Measurements from ENCODE around the gene URM1.
"Not testable (repeated sequence)": the region's sequence is repeated elsewhere in the genome, so short reads cannot be mapped to it uniquely, and the experiment has no call there.

URM1 gene

DNA sequence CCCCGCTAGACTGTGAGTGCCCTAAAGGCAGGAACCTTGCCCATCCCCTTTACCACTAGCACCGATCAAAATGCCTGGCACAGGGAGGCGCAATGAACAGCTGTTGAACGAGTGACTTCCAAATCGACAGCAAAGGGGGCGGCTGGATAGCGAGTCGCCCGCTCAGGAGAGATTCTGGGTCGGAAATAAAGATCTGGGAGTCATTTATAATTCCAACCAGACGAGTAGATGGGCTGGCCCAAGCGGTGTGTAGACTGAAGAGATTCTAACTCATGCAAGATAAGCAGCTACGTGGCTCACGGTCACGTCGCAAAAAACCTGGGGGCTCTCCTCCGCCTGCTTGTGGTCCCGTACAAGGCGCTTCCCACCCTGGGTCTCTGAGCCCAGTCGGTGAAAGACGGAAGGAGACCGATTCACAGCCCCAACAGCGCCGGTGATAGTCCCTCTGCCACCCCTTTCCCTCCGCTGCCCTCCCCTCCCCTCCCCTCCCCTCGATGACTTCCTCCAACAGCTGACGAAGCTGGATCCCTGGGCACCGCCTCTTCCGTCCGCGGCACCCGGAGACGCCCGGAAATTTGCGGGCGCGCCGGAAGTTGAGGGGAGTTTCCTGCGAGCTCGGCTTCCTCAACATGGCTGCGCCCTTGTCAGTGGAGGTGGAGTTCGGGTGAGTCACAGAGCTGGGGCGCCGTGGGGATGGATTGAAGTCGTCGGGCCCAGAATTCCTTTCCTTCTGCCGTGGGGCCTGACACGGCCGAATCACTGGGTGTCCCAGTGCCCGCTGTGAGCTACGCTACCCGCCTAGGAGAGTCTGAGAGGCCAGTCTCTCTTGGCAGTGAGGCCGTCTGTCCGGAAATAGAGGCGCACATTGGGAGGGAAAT lies at the start of gene URM1:
TSS of gene URM1 (plus strand) at position 623 of the 878 bp plus-strand sequence. CDS start at position 630, 7 bp downstream.
- peak; percentile 94 to 95 for DNase-seq (ENCODE audit: low read depth in 2 of 2)

DNA sequence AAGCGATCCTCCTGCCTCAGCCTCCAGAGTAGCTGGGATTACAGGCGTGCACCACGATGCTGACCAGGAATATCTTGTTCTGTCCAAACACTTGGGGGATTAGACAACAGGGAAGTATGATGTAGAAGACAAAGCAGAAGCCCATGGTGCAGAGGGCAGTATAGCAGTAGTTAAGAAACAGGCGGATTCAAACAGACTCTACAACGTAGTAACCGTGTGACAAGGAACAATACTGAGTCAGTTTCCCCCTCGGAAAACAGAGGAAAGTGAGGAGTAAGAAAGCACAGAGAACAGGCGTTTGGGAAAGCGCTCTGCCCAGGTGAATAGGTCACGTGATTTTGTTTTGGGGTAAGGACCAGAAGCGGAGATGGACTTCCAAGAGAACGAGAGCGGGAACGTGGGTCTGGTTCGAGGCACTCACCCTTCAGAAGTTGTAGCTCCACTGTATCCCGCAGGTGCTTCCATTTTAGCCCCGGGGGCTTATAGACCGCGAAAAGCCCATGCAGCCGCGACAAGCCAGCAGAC lies 49.2 kb upstream of the URM1 start:
- no peak for DNase-seq (ENCODE audit: low read depth in 2 of 2)

DNA sequence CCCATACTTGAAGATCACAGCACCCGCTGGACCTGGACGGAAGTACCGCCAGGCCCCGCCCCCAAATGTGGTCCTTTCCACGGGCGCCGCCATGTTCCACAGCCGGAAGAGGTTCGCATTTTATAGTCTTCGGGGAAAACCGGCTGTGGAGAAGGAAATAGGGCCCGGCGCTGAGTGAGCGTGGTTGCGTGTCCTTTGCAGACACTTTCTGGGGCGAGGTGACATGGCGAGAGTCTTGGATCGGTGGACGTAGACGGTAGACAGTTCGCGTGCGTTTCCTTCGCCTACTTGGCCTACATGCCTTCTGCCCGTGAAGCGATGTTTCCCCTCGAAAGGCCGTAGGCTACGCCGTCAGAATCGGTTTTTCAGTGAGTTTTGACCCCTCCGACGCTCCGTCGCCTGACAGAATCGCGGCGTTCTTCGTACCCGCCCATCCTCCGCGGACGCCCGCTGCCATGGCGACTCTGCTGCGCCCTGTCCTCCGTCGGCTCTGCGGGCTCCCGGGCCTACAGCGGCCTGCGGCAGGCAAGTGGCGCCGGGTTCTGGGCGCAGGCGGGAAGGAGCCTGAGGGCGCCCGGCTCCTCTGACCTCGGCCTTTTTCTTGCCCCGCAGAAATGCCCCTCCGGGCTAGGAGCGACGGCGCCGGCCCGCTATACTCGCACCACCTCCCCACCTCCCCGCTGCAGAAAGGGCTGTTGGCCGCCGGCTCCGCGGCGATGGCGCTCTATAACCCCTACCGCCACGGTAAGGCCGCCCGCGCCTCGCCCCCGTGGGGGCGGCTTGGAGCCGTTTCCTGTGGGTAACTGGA lies 48.6 kb upstream of the URM1 start, which contains the start of the genes COQ4 and TRUB2:
TSS of gene COQ4 (plus strand) at position 436 of the 808 bp plus-strand sequence. CDS start at position 456, 20 bp downstream.
TSS of gene TRUB2 (minus strand) at position 44 of the 808 bp plus-strand sequence. CDS start at position 5, 39 bp downstream.
- DNase-seq (ENCODE audit: low read depth in 2 of 2), result peak; percentile 87 to 91

DNA sequence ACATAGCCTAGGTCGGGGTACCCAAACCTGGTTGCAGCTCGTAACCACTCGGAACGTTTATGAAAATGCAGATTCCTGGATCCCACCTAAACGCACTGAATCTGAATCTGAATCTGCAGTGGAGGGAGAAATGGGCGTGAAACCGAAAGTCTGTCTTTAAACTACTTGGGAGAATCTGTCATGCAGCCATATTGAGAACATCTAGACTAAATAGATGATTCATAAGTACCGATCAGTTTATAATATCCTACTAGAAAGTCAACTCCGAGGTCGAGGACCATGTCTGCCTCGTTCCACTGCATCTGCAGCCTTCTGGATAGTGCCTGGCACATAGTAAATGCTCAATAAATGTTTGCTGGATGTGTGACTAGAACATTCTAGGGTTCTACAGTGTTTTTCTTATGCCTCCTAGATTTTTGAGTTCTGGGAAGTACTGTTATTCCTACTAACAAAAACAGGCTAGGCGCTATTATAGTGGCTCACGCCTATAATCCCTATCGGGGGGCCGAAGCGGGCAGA lies 47.9 kb upstream of the URM1 start:
- DNase-seq (ENCODE audit: low read depth in 2 of 2), result no peak

DNA sequence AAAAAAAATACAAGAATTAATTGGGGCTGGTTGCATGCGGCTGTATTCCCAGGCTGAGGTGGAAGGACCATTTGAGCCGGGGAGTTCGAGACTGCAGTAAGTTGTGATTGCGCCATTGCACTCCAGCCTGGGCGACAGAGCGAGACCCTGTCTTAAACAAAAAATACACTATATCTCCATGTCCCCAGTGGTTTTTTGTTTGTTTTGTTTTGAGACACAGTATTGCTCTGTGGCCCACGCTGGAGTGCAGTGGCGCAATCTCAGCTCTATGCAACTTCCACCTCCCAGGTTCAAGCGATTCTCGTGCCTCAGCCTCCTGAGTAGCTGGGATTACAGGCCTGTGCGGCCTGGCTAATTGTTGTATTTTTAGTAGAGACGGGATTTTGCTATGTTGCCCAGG lies 47.4 kb upstream of the URM1 start:
- no peak for DNase-seq (ENCODE audit: low read depth in 2 of 2)

DNA sequence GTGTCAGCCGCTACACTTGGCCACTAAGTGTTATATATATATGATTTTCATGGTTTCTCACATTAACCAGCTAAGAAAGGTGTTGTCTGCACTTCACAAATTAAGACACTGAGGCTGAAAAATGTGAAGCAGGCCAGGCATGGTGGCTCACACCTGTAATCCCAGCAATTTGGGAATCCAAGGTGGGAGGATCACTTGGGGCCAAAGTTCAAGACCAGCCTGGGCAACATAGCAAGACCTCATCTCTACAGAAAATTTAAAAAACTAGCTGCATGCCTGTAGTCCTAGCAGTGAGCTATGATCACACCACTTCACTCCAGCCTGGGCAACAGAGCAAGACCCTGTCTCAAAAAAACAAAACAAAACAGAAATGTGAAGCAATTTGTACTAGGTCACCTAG lies 46.8 kb upstream of the URM1 start:
- DNase-seq (ENCODE audit: low read depth in 2 of 2), result no peak

DNA sequence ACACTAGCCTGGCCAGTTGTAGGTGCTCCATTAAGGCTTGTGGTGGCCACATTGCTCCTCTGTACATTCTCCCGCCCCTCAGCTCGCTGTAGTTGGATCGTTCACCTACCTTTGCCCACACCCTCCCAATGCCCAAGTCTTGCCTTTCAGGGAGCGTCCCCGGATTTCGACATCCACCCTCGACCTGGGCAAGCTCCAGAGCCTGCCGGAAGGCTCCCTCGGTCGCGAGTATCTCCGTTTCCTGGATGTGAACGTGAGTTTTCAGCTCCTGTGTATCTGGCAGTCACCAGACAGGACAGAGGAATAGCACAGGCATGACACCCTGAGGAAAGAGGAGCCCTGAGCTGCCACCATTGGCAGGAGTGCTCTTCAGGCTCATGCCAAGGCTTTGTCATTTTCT lies 45.5 kb upstream of the URM1 start:
- DNase-seq (ENCODE audit: low read depth in 2 of 2), result no peak

DNA sequence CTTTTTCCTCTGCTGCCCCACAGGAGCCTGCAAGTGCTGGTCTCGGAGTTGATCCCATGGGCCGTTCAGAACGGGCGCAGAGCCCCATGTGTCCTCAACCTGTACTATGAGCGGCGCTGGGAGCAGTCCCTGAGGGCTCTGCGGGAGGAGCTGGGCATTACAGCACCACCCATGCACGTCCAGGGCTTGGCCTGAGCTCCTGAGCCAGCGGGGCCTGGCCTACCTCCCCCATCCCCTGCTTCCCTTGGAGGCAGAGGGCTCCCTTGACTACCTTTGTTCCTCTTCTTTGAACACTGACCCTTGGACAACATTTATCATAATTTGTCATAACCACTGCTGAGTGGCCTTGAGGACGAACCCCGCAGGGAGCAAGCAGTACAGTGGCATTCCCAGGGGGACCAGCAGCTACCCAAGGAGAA lies 37.7 kb upstream of the URM1 start:
- no peak for DNase-seq (ENCODE audit: low read depth in 2 of 2)

DNA sequence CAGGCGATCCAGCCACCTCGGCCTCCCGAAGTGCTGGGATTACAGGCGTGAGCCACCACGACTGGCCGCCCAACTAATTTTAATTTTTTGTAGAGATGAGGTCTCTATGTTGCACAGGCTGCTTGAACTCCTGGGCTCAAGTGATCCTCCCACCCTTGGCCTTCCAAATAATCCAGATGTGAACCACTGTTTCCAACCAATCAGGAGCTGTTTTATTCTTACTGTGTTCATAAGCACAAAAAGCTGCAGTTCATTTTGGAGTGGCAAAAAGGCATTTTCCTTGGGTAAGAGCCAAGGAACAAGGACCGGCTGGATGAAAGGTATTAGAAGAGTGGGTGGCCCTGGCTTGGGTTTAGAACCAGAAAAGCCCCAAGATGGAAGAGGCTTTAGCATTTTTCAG lies 36.0 kb upstream of the URM1 start:
- DNase-seq (ENCODE audit: low read depth in 2 of 2), result no peak

DNA sequence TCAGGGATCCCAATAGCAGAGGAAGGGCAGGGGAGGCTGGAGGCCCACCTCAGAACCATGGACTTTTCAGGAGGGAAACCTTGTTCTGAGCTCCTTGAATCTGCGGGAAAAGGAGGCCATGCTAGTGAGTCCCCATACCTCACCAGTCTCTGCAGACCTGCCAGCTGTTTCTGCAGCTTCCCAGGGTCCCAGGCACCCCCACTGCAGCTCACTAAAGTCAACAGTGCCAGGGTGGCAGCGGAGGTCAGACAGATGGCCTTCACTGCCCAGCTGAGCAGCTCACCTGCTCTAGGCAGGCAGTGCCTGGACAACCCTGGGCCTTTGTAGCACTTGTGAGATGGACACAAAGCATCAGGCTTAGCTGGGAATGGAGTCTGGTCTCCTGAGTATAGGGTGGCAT lies 35.3 kb upstream of the URM1 start:
- no peak for DNase-seq (ENCODE audit: low read depth in 2 of 2)

DNA sequence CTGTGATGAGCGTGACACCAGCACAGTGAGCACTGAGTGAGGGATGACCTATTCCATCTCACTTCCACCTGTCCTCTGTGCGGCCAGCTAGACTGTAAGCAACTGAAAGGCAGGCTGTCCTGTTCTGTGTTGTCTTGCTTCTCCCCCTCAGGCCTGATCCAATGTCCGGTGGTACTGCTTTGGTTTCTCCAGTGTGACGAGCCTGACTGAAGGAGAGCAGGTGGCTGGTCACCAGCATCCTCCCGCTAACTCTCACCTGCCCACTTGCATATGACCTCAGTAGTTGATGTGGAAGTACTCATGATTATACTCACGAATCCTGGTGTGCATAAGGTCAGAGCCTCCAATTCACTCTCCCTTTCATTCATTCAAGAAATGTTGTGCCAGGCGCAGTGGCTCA lies 33.2 kb upstream of the URM1 start:
- no peak for DNase-seq (ENCODE audit: low read depth in 2 of 2)

DNA sequence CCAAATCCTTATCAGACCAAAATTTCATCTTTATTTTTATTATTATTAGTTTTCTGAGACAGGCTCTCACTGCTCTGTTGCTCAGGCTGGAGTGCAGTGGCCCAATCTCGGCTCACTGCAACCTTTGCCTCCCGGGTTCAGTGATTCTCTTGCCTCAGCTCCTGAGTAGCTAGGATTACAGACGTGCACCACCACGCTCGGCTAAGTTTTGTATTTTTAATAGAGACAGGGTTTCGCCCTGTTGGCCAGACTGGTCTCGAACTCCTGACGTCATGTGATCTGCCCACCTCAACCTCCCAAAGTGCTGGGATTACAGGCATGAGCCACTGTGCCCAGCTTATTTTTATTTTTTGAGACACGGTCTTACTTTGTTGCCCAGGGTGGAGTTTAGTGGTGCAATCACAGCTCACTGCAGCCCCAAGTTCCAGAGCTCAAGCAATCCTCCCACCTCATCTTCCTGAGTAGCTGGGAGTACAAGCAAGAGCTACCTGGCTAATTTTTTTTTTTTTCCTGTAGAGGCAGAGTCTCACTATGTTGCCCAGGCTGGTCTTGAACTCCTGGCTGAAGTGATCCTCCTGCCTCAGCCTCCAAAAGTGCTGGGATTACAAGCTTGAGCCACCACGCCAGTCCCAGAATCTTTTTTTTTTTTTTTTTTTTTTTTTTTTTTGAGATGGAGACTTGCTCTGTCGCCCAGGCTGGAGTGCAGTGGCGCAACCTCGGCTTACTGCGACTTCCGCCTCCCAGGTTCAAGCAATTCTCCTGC lies 32.1 kb upstream of the URM1 start:
- DNase-seq (ENCODE audit: low read depth in 2 of 2), result not testable (repeated sequence)

DNA sequence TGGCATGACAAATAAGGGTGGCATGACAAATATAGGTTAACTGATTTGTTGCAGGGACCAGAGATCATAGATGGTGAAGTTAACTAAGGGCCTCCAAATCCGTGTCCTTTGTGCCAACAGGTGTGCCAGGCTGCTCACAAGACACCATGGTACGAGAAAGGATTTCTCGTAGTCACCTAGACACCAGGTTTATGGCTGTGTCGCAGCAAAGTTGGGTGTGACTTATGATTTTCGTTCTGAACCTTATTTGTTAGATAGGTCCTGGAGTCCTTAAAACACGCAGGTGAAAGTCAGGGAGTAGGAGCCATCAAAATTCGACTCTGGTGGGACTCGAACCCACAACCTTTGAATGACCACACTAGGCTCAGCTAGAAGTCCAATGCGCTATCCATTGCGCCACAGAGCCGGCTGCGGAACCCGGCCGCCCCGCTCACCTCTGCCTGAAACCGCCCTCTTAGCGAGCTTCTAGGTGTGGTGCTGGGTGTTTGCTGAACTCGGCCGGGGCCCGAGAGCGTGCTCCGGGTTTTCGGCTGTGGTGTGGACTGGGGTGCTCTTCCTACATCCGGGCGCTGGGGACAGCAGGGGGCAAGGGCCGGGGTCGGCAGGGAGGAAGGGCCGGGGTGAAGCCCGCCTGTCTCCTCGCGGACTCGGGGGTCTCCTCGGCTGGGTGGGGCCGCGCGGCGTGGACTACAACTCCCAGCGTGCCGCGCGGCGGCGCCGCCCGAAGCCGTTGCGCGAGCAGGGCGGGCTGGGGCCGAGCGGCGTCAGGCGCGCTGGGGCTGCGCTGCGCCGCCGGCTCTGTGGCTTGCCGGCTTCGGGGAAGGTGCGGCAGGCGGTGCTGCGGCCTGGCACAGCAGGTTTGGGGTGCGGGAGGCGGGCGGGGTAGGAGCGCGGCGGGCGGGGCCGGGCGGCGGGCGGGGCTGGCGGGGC lies 31.1 kb upstream of the URM1 start, which contains the start of gene SLC27A4:
TSS of gene SLC27A4 (plus strand) at position 767 of the 930 bp plus-strand sequence. CDS start 2,606 bp downstream, outside the sequence.
- DNase-seq (ENCODE audit: low read depth in 2 of 2), result peak; percentile 65 to 73

DNA sequence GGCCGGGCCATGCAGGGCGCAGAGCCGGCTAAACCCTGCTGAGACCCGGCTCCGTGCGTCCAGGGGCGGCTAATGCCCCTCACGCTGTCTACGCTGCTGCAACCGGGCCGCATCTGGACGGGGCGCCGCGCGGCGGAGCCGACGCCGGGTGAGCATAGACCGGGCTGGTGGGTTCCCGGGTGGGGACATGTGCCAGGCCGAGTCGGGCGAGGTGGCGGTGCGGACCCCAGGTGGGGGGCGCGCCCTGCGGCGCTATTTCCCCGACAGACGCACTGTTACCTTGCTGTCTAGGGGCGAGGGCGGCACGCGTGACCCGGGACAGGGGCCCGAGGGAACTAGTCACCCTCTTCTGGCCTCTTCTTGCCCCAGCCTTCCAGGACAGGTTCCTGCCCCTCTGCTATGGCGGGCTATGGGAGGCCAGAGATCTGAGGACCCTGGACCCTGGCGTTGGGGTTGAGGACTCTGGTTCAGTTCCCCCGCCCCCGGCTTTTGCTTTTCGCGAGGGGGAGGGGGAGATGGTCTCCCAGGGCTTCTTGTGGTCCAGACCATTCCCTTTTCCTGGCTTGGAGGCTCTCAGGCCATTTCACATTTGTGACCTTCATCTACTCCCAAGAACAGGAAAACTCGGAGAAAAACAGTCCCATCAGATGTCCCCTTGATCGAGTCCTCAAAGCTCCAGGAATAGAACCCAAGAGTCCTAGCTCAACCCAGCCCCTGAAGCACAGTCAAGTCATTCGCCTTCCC lies 30.3 kb upstream of the URM1 start:
- DNase-seq (ENCODE audit: low read depth in 2 of 2), result peak in 1 of 2 experiments; percentile 11

DNA sequence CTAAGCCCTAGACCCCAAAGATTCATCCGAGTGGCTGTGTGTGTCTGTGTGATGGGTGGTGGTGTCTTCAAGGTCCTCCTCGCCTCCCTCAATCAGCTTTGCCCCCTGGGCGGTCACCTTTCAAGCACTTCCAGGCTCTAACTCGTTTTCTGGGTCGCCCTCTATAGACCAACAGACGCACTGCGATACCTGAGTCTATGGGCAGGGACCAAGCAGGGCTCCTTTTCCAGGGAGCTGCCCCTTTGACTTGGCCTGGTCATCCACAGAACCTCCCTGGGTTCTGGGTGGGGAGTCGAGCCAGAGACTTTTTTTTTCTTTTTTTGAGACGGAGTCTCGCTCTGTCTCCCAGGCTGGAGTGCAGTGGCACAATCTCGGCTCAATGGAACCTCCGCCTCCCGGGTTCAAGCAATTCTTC lies 29.7 kb upstream of the URM1 start:
- peak; percentile 21 to 66 for DNase-seq (ENCODE audit: low read depth in 2 of 2)

DNA sequence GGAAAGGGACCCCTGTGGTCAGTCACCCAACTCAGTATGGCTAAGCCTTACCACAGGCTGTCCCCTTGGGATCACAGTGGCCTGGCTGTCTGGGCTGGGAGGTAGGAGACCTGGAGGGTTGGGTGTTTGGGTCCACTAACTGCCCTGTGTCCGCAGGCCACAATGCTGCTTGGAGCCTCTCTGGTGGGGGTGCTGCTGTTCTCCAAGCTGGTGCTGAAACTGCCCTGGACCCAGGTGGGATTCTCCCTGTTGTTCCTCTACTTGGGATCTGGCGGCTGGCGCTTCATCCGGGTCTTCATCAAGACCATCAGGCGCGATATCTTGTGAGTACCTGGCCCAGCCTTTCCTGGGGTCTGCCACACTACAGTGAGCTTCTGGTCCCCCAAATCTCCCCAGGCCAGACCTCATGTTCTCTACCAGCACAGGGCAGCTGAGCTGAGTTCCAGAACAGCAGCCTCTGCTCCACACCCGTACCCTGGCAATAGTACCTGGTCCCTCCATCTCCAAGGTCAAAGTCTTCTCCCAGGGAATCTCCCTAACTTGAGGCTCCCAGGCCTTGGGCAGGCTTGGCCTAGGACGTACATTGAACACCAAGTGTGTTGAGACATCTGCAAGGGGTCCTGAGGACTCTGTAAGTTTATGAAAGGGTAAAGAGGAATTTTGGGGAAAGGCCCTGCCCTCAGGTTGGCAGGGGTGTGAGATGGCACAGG lies 28.0 kb upstream of the URM1 start:
- no peak for DNase-seq (ENCODE audit: low read depth in 2 of 2)

DNA sequence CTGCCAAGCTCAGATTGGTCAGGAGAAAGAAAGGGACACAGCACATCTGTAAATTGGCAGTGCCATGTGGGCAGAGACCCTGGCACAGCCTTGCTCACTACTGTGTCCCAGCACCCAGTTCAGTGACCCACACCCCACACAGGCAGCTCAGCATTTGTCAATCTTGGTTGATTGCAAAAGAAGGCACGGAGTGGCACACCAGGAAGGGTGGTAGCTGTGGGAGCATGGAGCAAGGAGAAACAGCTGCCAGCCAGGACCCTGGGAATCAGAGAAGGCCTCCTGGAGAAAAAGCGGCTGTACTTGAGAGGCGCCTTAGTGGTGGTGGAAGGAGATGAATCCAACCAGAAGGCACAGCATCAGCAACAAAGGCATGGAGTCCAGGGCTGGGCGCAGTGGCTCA lies 27.3 kb upstream of the URM1 start:
- DNase-seq (ENCODE audit: low read depth in 2 of 2), result no peak

DNA sequence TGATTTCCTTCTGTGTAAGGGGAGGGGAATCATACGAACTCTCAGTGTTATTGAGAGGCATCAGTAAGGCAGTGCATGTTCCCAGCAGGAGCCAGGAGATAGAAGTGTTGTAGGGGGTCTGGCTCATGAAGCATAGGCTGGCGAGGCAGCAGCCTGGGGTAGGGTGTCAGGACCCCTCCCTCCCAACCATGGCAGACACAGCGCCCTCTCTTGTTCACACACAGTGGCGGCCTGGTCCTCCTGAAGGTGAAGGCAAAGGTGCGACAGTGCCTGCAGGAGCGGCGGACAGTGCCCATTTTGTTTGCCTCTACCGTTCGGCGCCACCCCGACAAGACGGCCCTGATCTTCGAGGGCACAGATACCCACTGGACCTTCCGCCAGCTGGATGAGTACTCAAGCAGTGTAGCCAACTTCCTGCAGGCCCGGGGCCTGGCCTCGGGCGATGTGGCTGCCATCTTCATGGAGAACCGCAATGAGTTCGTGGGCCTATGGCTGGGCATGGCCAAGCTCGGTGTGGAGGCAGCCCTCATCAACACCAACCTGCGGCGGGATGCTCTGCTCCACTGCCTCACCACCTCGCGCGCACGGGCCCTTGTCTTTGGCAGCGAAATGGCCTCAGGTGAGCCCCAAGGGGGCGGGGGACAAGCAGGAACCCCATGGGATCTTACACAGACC lies 26.1 kb upstream of the URM1 start:
- DNase-seq (ENCODE audit: low read depth in 2 of 2), result no peak

Measured in stimulated activated CD4-positive, alpha-beta T cell treated with anti-CD3 and anti-CD28 coated beads, Interleukin-12 subunit alpha, Interleukin-12 subunit beta, amount 100 ng/mL, for 24 hours (primary cell).